Umbilical cord (tissue), 2 donors: ENCODE data around the gene SNX11. TPM values are rescaled to one million over a fixed set of nuclear protein-coding genes. Genes with fewer than 3 reads are reported as not detected.

Experiments
- DNase-seq: peaks from one replicate; pipeline ENCODE4 v3.0.0-alpha.2; 2015; ENCODE audit warnings: low spot score
- total RNA-seq: library from RNA; depleted of rRNA; stranded (reverse); fragments of >200 nt; gene quantifications from one replicate; pipeline ENCODE4 v1.2.3, GENCODE V29; 2014; ENCODE audit warnings: low replicate concordance; ENCODE audit not compliant: insufficient read depth

Gene SNX11
- total RNA-seq, 1 donor from 2014 or later = 17.1 TPM

- peak; percentile 79 for DNase-seq
Observed at GRCh38 chr17:48131216-48131824, 23.8 kb downstream of the SNX11 start.

GRCh38 chr17:48132385-48132784 is 24.8 kb downstream of the SNX11 start:
- peak; percentile 48 for DNase-seq

DNA sequence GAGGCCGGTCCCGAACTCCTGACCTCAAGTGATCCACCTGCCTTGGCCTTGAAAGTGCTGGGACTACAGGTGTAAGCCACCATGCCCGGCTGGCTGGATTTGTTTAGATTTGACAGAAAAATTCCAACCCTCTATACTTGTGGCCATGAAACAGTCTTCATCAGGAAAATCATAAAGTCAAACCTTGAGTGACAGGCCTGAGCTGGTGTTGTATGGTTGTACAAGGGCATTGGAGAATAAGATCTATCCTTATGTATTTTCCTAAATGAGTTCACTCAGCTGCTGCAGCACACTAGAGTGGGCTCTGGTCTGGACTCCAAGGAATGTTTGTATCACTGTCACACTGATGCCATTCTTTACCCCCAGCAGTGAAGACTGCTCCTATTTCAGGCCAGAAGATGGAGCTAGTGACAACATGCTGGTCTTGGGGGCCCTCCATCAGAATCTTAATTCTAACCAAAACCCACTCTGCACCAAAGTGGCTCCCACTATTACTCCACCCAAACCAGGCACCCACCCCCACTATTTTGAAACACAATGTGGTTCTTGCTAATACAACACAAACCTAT is 27.4 kb downstream of the SNX11 start:
- no peak for DNase-seq

- no peak for DNase-seq
Observed at GRCh38 chr17:48137656-48138055, 30.1 kb downstream of the SNX11 start.

DNA sequence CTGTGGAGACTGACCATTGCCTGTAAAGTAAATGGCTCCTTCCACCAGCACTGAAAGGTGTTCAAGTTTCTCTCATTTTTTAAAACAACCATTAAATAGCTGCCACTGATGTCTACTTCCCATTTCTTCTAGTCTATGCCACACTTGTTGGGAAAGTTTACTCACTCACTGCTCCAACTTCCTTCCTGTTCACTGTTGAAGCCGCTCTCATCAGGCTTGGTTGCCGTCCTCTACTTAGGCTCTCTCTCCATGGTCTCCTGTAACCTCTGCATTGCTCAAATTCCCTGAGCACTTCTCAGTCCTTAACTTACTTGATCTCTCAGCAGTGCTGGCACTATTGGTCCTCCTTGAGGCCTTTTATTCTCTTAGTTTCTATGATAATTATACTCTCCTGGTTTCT is 32.4 kb downstream of the SNX11 start:
- peak; percentile 16 for DNase-seq

- no peak for DNase-seq
Observed at GRCh38 chr17:48143629-48144028, 36.1 kb downstream of the SNX11 start.

DNA sequence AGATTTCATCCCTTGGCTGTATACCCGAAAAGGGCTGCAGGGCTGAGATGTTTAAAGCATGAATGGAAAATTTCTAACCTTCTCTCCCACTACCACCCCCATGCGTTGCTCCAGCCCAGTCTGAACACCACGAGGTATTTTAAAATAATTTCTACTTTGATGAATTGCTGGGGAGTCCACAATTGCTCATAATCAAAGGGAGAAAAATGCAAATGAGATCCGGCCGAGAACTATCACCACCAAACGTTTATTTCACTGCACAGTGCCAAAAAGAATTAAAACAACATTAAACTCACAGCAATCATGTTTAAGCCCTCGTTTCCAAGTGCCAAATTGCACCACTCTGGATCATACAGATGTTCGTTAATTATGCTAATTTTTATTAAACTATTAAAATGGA is 36.7 kb downstream of the SNX11 start:
- DNase-seq = no peak

DNA sequence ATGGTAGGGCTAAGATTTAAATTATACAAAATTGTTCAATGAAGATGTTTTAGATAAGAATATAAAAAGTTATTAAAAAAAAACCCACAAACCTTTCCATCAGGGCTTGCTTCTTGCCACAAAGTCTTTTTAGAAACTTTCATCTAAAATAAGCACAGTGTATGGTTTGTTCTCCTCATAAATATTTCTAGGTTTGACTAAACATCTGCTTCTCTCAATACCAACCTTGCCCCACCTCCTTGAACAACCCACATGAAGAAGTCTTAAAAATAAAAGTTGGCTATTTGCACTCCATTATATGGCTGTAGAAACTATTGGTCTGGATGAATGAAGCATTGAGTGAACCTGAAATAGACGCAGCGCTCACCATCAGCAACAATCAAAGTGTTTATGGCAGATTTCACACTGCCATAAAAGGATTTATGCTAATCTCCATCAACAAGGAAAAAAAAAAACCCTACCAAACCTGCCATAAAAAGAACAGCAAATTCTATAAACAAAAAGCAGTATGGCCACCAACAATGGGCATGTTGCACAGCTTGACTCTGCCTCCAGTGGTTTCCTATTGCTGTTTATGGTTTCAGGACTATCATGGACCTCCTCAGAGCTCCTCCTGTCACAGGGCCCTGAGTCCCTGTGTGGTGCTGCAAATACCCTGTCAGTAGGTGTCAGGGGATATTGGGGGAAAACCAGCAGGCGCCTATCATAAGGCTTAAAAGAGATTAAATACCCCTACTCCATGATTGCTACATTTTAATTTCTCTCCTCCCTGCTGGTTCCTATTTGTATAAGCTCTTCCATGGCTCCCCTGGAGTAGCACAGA is 37.6 kb downstream of the SNX11 start:
- DNase-seq = no peak

GRCh38 chr17:48148029-48148770 is 40.6 kb downstream of the SNX11 start:
- DNase-seq = no peak

DNA sequence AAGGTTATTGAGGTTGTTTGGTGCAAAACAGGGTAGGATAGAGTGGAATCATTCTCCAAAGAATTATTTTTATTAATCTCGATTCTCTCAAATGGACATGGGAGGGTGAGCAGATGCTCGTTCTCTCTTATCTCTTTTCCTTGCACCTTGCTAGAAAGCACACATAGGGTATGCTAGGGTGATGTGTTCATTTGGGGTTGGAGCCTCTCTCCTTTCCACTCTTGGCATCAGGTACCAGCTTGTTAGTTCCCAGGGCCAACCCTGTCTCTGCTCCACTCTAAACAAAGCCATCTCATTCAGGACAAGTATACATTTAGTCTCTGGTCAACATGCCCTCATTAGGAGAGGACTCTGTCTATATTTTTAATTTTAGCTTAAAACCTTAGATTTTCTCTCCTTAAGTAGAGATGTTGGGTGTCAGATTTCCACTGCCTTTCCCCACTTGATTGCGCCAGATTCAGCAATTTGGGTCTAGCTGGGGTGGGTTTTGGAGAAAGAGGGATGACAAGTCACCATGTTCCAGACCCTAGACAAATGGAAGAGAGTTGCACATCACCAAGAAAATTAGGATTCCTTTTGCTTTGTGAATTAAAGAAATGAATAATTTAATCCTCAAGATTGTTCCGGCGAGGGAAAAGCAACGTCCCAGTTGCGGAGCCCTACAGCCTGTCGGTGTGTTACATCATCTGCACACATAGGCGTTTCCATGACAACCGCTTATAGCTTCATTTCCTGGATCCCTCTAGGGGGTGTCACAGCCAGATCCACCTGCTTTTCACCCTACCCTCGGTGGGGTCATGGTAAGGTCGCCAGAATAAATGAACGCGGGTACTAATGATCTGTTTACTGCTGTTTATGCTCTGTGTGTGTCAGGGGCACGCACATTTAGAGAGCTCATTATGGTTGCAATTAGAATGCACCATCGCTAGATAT is 41.6 kb downstream of the SNX11 start:
- DNase-seq = no peak

- DNase-seq = no peak
Observed at GRCh38 chr17:48149787-48150463, 42.4 kb downstream of the SNX11 start.

DNA sequence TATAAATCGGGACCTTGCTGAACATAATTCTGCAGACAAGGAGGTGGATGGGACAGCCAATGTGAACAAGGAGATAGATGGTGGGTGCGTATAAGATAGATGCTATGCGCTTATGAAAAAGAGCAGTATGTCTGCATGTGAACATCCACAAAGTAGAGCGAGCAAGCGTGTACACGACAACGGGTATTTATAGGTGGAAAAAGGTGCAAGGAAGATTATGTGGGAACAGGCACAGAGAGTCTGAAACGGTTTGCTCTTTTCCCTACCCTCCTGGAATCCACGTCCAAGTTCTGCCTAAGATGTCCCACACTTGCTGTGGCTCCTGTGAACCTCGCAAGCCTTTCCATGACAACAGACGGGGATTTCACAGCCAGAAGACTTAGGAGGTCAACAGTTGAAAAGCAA is 43.0 kb downstream of the SNX11 start:
- no peak for DNase-seq

- DNase-seq = no peak
Observed at GRCh38 chr17:48151220-48151619, 43.7 kb downstream of the SNX11 start.

DNA sequence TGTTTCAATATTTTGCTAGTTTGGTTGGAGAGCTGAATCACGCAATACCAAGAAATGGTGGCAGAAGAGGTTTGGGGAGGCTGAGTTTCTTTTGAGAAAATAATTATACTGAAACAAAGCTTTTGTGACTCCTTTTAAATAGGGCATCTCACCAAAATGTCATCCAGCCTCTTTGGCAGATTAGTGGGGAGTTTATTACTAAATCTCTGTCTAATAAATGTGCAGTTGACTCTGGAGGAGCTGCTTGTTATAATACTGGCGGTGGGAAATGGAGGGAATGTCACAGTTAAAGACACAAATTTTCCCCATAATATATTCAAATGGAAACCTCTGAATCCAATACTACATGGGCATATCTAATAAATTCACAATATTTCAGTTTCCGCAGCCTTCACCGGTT is 44.7 kb downstream of the SNX11 start:
- no peak for DNase-seq

GRCh38 chr17:48153691-48154358 is 46.3 kb downstream of the SNX11 start:
- peak; percentile 30 for DNase-seq

DNA sequence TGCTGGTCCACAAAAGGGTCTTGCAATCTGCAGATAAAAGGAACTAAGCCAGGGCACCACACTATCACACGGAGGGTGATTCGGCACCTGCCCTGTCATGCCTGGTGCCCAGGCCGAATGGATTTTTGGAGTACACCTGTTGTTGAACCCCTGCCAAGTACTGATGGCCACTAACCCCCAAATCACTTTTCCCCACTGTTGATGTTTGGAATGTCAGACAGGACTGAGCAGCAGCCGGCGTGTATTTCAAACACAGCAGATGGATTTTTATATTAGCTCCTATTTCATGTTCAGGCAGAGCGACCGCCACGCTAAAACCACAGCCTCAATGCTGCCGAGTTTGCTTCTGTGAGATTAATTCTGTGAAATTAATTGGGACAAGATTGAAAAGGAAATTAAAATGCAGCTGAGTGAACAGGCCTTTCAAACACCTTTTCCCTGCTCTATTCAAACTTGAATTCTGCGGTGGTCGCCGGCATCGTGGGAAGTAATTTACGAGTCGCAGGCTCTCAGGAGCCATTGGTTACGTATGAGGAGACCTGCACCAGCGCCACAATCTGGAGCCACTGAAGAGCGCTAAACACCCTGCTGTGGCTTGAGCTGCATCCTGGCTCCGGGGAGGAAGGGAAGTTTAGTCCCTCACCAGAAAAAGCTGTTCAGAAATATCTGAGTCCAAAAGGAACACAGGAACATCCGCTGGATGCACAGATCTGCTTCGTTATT is 48.5 kb downstream of the SNX11 start:
- DNase-seq = no peak

- DNase-seq = no peak
Observed at GRCh38 chr17:48159232-48159631, 51.7 kb downstream of the SNX11 start.

DNA sequence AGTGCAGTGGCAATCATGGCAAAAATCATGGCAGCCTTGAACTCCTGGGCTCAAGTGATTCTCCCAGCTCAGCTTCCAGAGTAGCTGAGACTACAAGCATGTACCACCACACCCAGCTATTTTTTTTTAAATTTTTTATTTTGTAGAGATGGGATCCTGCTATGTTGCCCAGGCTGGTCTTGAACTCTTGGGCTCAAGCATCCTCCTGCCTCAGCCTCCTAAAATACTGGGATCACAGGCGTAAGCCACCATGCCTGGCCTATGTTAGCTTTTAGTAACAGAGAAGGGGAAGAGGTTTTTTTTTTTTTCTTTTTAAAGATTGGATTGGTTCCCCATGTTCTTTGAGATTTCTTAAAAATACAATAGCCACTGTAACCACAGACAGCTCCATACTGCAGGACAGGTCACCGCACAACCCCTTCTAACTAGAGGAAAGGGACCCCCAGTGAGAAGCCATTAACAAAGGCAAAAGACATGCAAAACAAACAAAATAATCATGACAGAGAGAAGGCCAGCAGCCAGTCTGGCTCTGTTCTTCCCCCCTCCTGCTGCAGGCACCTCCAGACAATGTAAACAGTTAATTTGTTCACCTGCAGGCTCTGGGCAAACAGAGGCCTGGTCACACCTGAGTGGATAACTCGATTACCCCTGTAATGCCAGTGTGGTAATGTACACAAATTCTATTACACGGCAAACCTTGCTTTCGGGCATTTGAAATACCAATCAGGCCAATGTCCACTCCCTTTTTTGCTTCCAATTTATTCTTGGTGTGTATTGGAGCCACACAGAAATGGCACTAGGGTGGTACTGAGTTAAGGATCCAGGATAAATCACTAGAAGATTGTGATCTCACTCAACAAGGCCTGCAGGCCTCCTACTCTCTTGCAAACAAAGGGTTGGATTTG is 52.9 kb downstream of the SNX11 start:
- DNase-seq = no peak
